ENCODE data around the gene FAM171A1.
A peak's percentile ranks its signal among the peaks of the same experiment; 100 is the strongest.
"Not testable (repeated sequence)": the region's sequence is repeated elsewhere in the genome, so short reads cannot be mapped to it uniquely, and the experiment has no call there.

The FAM171A1 gene

DNA sequence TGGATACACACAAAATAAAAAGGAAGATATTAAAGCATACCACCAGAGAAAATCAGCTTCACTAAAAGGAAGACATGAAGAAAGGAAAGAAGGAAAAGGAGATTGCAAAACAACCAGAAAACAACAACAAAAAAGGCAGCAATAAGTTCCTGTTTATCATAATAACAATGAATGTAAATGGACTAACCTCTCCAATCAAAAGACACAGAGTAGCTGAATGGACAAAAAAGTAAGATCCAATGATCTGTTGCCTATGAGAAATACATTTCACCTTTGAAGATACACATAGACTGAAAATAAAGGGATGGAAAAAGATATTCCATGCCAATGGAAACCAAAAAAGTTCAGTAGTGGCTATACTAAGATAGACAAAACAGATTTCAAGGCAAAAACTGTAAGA lies 30.3 kb upstream of the FAM171A1 start:
- Histone ChIP-seq H3K4me3 (ENCODE audit: insufficient read depth in 1 of 2, low read depth in 1 of 2, low read length in 2 of 2) (no peak overlapping the region), H2AK5ac (ENCODE audit: low read length, severe bottlenecking) (no peak overlapping the region), H3K9ac (ENCODE audit: low read length) (no peak overlapping the region), H3K36me3 (ENCODE audit: control insufficient read depth in 1 of 2, insufficient read depth in 2 of 2, low read depth in 1 of 2, low read length in 2 of 2) (no peaks in the 10 kb centered on the region), H2BK15ac (ENCODE audit: low read depth, poor library complexity, severe bottlenecking) (no peak overlapping the region), H3K4me1 (ENCODE audit: control insufficient read depth, insufficient read depth, low read depth, low read length) (no peaks in the 10 kb centered on the region), H3K23ac (ENCODE audit: low read length in 2 of 2) (no peak overlapping the region), H3K4ac (ENCODE audit: low read depth in 1 of 2, low read length in 2 of 2) (no peak overlapping the region), H2AFZ (ENCODE audit: low read depth, low read length) (no peak overlapping the region), H2BK12ac (ENCODE audit: low read length in 2 of 2) (no peak overlapping the region), H3K4me2 (ENCODE audit: low read length, poor library complexity, severe bottlenecking) (no peak overlapping the region), H3K9me3 (ENCODE audit: control insufficient read depth, low read length) (peaks cover 13% of the 10 kb centered on the region), H3K79me1 (replicated peaks; ENCODE audit: low read length, poor library complexity, severe bottlenecking) (no peaks in the 10 kb centered on the region), H3K27me3 (ENCODE audit: control insufficient read depth in 1 of 2, insufficient read depth in 1 of 2, low read length in 2 of 2) (peaks cover 0 to 4% of the 10 kb centered on the region in 2 experiments), H2BK5ac (ENCODE audit: low read depth, low read length, poor library complexity, severe bottlenecking) (no peak overlapping the region), H3K27ac (ENCODE audit: low read length, poor library complexity, severe bottlenecking) (no peak overlapping the region), H3K14ac (ENCODE audit: low read length in 2 of 2) (no peak overlapping the region), H4K91ac (ENCODE audit: low read length) (no peak overlapping the region), H2BK120ac (ENCODE audit: low read depth, low read length) (no peak overlapping the region), H3K18ac (ENCODE audit: low read depth in 1 of 2, low read length in 2 of 2) (no peak overlapping the region), H4K8ac (ENCODE audit: low read length) (no peak overlapping the region)
- no peak for DNase-seq

GRCh38 chr10:15400461-15400860 lies 29.4 kb upstream of the FAM171A1 start:
- not testable (repeated sequence) for H3K4me3 ChIP-seq (ENCODE audit: insufficient read depth in 1 of 2, low read depth in 1 of 2, low read length in 2 of 2); H2AFZ ChIP-seq (ENCODE audit: low read depth, low read length); H3K18ac ChIP-seq (ENCODE audit: low read depth in 1 of 2, low read length in 2 of 2); H3K23ac ChIP-seq (ENCODE audit: low read length in 2 of 2); H3K36me3 ChIP-seq (ENCODE audit: control insufficient read depth in 1 of 2, insufficient read depth in 2 of 2, low read depth in 1 of 2, low read length in 2 of 2); H2BK5ac ChIP-seq (ENCODE audit: low read depth, low read length, poor library complexity, severe bottlenecking); DNase-seq; H2BK120ac ChIP-seq (ENCODE audit: low read depth, low read length); H3K4me1 ChIP-seq (ENCODE audit: control insufficient read depth, insufficient read depth, low read depth, low read length); H3K79me1 ChIP-seq (replicated peaks; ENCODE audit: low read length, poor library complexity, severe bottlenecking); H2BK15ac ChIP-seq (ENCODE audit: low read depth, poor library complexity, severe bottlenecking); H2BK12ac ChIP-seq (ENCODE audit: low read length in 2 of 2); H2AK5ac ChIP-seq (ENCODE audit: low read length, severe bottlenecking); H3K27ac ChIP-seq (ENCODE audit: low read length, poor library complexity, severe bottlenecking); H3K9ac ChIP-seq (ENCODE audit: low read length); H3K14ac ChIP-seq (ENCODE audit: low read length in 2 of 2); H4K91ac ChIP-seq (ENCODE audit: low read length); H4K8ac ChIP-seq (ENCODE audit: low read length); H3K4me2 ChIP-seq (ENCODE audit: low read length, poor library complexity, severe bottlenecking); H3K4ac ChIP-seq (ENCODE audit: low read depth in 1 of 2, low read length in 2 of 2); H3K27me3 ChIP-seq (ENCODE audit: control insufficient read depth in 1 of 2, insufficient read depth in 1 of 2, low read length in 2 of 2)
- peaks cover 13% of the 10 kb centered on the region for H3K9me3 ChIP-seq (ENCODE audit: control insufficient read depth, low read length)

- Histone ChIP-seq H3K36me3 (ENCODE audit: control insufficient read depth in 1 of 2, insufficient read depth in 2 of 2, low read depth in 1 of 2, low read length in 2 of 2) (no peaks in the 10 kb centered on the region), H3K79me1 (replicated peaks; ENCODE audit: low read length, poor library complexity, severe bottlenecking) (no peaks in the 10 kb centered on the region), H3K4me3 (ENCODE audit: insufficient read depth in 1 of 2, low read depth in 1 of 2, low read length in 2 of 2) (no peak overlapping the region), H3K27me3 (ENCODE audit: control insufficient read depth in 1 of 2, insufficient read depth in 1 of 2, low read length in 2 of 2) (peaks cover 0 to 4% of the 10 kb centered on the region in 2 experiments), H3K23ac (ENCODE audit: low read length in 2 of 2) (no peak overlapping the region), H3K4me2 (ENCODE audit: low read length, poor library complexity, severe bottlenecking) (no peak overlapping the region), H4K8ac (ENCODE audit: low read length) (no peak overlapping the region), H2AK5ac (ENCODE audit: low read length, severe bottlenecking) (no peak overlapping the region), H3K27ac (ENCODE audit: low read length, poor library complexity, severe bottlenecking) (no peak overlapping the region), H3K9me3 (ENCODE audit: control insufficient read depth, low read length) (peaks cover 13% of the 10 kb centered on the region), H4K91ac (ENCODE audit: low read length) (no peak overlapping the region), H3K4ac (ENCODE audit: low read depth in 1 of 2, low read length in 2 of 2) (no peak overlapping the region), H2BK120ac (ENCODE audit: low read depth, low read length) (no peak overlapping the region), H2BK15ac (ENCODE audit: low read depth, poor library complexity, severe bottlenecking) (no peak overlapping the region), H3K18ac (ENCODE audit: low read depth in 1 of 2, low read length in 2 of 2) (no peak overlapping the region), H2BK12ac (ENCODE audit: low read length in 2 of 2) (no peak overlapping the region), H3K9ac (ENCODE audit: low read length) (no peak overlapping the region), H2BK5ac (ENCODE audit: low read depth, low read length, poor library complexity, severe bottlenecking) (no peak overlapping the region), H3K4me1 (ENCODE audit: control insufficient read depth, insufficient read depth, low read depth, low read length) (no peaks in the 10 kb centered on the region), H3K14ac (ENCODE audit: low read length in 2 of 2) (no peak overlapping the region), H2AFZ (ENCODE audit: low read depth, low read length) (no peak overlapping the region)
- no peak for DNase-seq
- WGBS, result 36% methylated on average over 1 of the region's 1 CpG
Measured at GRCh38 chr10:15399060-15399661, 28.1 kb upstream of the FAM171A1 start.

GRCh38 chr10:15395935-15396334 lies 24.8 kb upstream of the FAM171A1 start:
- Histone ChIP-seq H2BK5ac (ENCODE audit: low read depth, low read length, poor library complexity, severe bottlenecking) (no peak overlapping the region), H3K9ac (ENCODE audit: low read length) (no peak overlapping the region), H3K27ac (ENCODE audit: low read length, poor library complexity, severe bottlenecking) (no peak overlapping the region), H3K9me3 (ENCODE audit: control insufficient read depth, low read length) (peaks cover 3% of the 10 kb centered on the region), H3K4me1 (ENCODE audit: control insufficient read depth, insufficient read depth, low read depth, low read length) (no peaks in the 10 kb centered on the region), H4K91ac (ENCODE audit: low read length) (no peak overlapping the region), H3K4ac (ENCODE audit: low read depth in 1 of 2, low read length in 2 of 2) (no peak overlapping the region), H3K23ac (ENCODE audit: low read length in 2 of 2) (peak overlapping the region in 1 of 2 experiments; percentile 64), H3K27me3 (ENCODE audit: control insufficient read depth in 1 of 2, insufficient read depth in 1 of 2, low read length in 2 of 2) (peaks cover 4 to 21% of the 10 kb centered on the region in 2 experiments), H3K36me3 (ENCODE audit: control insufficient read depth in 1 of 2, insufficient read depth in 2 of 2, low read depth in 1 of 2, low read length in 2 of 2) (no peaks in the 10 kb centered on the region), H3K79me1 (replicated peaks; ENCODE audit: low read length, poor library complexity, severe bottlenecking) (no peaks in the 10 kb centered on the region), H4K8ac (ENCODE audit: low read length) (no peak overlapping the region), H3K4me2 (ENCODE audit: low read length, poor library complexity, severe bottlenecking) (no peak overlapping the region), H2BK15ac (ENCODE audit: low read depth, poor library complexity, severe bottlenecking) (no peak overlapping the region), H2BK120ac (ENCODE audit: low read depth, low read length) (no peak overlapping the region), H3K4me3 (ENCODE audit: insufficient read depth in 1 of 2, low read depth in 1 of 2, low read length in 2 of 2) (no peak overlapping the region), H3K18ac (ENCODE audit: low read depth in 1 of 2, low read length in 2 of 2) (no peak overlapping the region), H3K14ac (ENCODE audit: low read length in 2 of 2) (no peak overlapping the region), H2BK12ac (ENCODE audit: low read length in 2 of 2) (no peak overlapping the region), H2AK5ac (ENCODE audit: low read length, severe bottlenecking) (no peak overlapping the region), H2AFZ (ENCODE audit: low read depth, low read length) (no peak overlapping the region)
- WGBS, result 100% methylated on average over 2 of the region's 3 CpGs
- DNase-seq, result no peak
